Endothelial cell of umbilical vein (primary cell): ENCODE measurements around the gene HADH. TPM values are rescaled to one million over a fixed set of nuclear protein-coding genes. Genes with fewer than 3 reads are reported as not detected.

Experiments used
- BruUV-seq: library from RNA; stranded (reverse); fragments of 400-500 nt; replicated peaks from 2 replicates; lab custom pipeline; 2021; lab: Mats Ljungman, UMichigan
- CTCF ChIA-PET: fragments of 300-600, 350-600 bp; sonication (Branson Sonifier 250); formaldehyde crosslinking; loops from one replicate; lab custom pipeline; 2021; ENCODE audit warnings: antibody characterized with exemption, inconsistent platforms; lab: Charles Lee
- POLR2A ChIA-PET: fragments of 300-600, 350-600 bp; sonication (Branson Sonifier 250); formaldehyde crosslinking; loops from one replicate; lab custom pipeline; 2021; ENCODE audit warnings: antibody characterized with exemption, inconsistent platforms; lab: Charles Lee
- DNase-seq: peaks from one replicate; pipeline ENCODE4 v3.0.0-alpha.2; 2011; ENCODE audit warnings: low read depth, low spot score
- FAIRE-seq: peaks from 2 replicates; lab custom pipeline; 2011; peaks lifted over from hg19 to GRCh38; lab: Jason Lieb, UNC
- H2AFZ ChIP-seq: 2 replicates; pipeline ENCODE4 v1.6.0; 2012; ENCODE audit warnings: low read depth, low read length, control low read depth, inconsistent platforms
- H3K27ac ChIP-seq: 2 replicates; pipeline ENCODE4 v1.5.1; 2011; ENCODE audit warnings: low read depth, mild to moderate bottlenecking, control low read depth, low read length, moderate library complexity; ENCODE audit not compliant: insufficient read depth
- H3K27me3 ChIP-seq, 2 experiments: 2 replicates each; pipeline versions ENCODE4 v1.6.0 to v1.6.1; 2011; ENCODE audit warnings: low read length in 2 of 2, mixed read lengths in 1 of 2; ENCODE audit not compliant: control insufficient read depth in 2 of 2, insufficient read depth in 2 of 2
- H3K36me3 ChIP-seq, 2 experiments: 2 replicates in 1 of 2; 3 replicates in 1 of 2; pipeline ENCODE4 v1.5.1; 2011; ENCODE audit warnings: low read length in 2 of 2, mild to moderate bottlenecking in 1 of 2, moderate library complexity in 1 of 2; ENCODE audit not compliant: control insufficient read depth in 2 of 2, insufficient read depth in 2 of 2; ENCODE audit errors: extremely low read depth in 1 of 2
- H3K4me1 ChIP-seq: 3 replicates; pipeline ENCODE4 v1.5.1; 2011; ENCODE audit warnings: mild to moderate bottlenecking, low read length; ENCODE audit not compliant: control insufficient read depth, insufficient read depth; ENCODE audit errors: extremely low read depth
- H3K4me2 ChIP-seq: 2 replicates; pipeline ENCODE4 v1.6.1; 2011; ENCODE audit warnings: low read length, control low read depth, mixed read lengths; ENCODE audit not compliant: insufficient read depth
- H3K4me3 ChIP-seq, 3 experiments: fragments of 200-600 bp in 1 of 3; sonication (generic), shearing (Covaris generic) in 1 of 3; replicated peaks in 1 of 3; 2 replicates each; pipeline ENCODE4 v1.5.1; 2011 to 2016; ENCODE audit warnings: control low read depth in 3 of 3, low read length in 3 of 3, mild to moderate bottlenecking in 2 of 3, inconsistent platforms in 1 of 3, low read depth in 1 of 3, moderate library complexity in 1 of 3; ENCODE audit not compliant: insufficient read depth in 1 of 3
- H3K79me2 ChIP-seq: 2 replicates; pipeline ENCODE4 v1.6.0; 2012; ENCODE audit warnings: low read length, inconsistent platforms; ENCODE audit not compliant: control insufficient read depth, insufficient read depth
- H3K9ac ChIP-seq: replicated peaks from 2 replicates; pipeline ENCODE3; 2011; ENCODE audit warnings: low read length, control low read depth; ENCODE audit not compliant: insufficient read depth; ENCODE audit errors: extremely low read depth
- H3K9me1 ChIP-seq: replicated peaks from 3 replicates; pipeline ENCODE4 v1.6.0; 2011; ENCODE audit warnings: mild to moderate bottlenecking, low read length; ENCODE audit not compliant: control insufficient read depth, insufficient read depth; ENCODE audit errors: extremely low read depth
- H3K9me3 ChIP-seq: replicated peaks from 2 replicates; pipeline ENCODE4 v1.5.1; 2012; ENCODE audit warnings: low read length, inconsistent platforms; ENCODE audit not compliant: control insufficient read depth, insufficient read depth
- H4K20me1 ChIP-seq: replicated peaks from 2 replicates; pipeline ENCODE3; 2011; ENCODE audit warnings: mild to moderate bottlenecking, low read length; ENCODE audit not compliant: control insufficient read depth, insufficient read depth; ENCODE audit errors: extremely low read depth
- CTCF ChIP-seq, 2 donors: IDR thresholded peaks; 1 replicate in 1 of 2; 2 replicates in 1 of 2; pipeline ENCODE4 v1.5.1; 2011; ENCODE audit warnings: low read length in 2 of 2, mild to moderate bottlenecking in 2 of 2, moderate library complexity in 2 of 2, control low read depth in 1 of 2, inconsistent platforms in 1 of 2, low read depth in 1 of 2; ENCODE audit not compliant: insufficient read depth in 1 of 2; ENCODE audit errors: extremely low read depth in 1 of 2
- EZH2 ChIP-seq: IDR thresholded peaks from 2 replicates; pipeline ENCODE4 v1.6.1; 2012; ENCODE audit warnings: borderline replicate concordance, low read depth, mild to moderate bottlenecking, moderate library complexity, low read length, inconsistent platforms; ENCODE audit not compliant: severe bottlenecking
- FOS ChIP-seq: IDR thresholded peaks from 2 replicates; pipeline ENCODE4 v1.6.1; 2011; ENCODE audit warnings: mild to moderate bottlenecking, low read length, moderate library complexity, borderline replicate concordance; ENCODE audit not compliant: insufficient read depth
- GATA2 ChIP-seq: IDR thresholded peaks from 2 replicates; pipeline ENCODE4 v1.7.0; 2011; ENCODE audit warnings: low read depth, mild to moderate bottlenecking, moderate library complexity, mixed read lengths, low read length; ENCODE audit not compliant: insufficient read length, insufficient read depth
- JUN ChIP-seq: IDR thresholded peaks from 2 replicates; pipeline ENCODE4 v1.6.1; 2011; ENCODE audit warnings: borderline replicate concordance, low read depth; ENCODE audit not compliant: insufficient read length, insufficient read depth
- MAX ChIP-seq: IDR thresholded peaks from 2 replicates; pipeline ENCODE4 v1.6.1; 2011; ENCODE audit not compliant: insufficient read depth, insufficient read length
- MYC ChIP-seq: IDR thresholded peaks from one replicate; pipeline ENCODE4 v1.6.1; 2011; ENCODE audit warnings: mild to moderate bottlenecking, low read depth, low read length
- POLR2A ChIP-seq: IDR thresholded peaks from 2 replicates; pipeline ENCODE4 v1.6.1; 2012; ENCODE audit warnings: low read depth, mild to moderate bottlenecking, control low read depth, low read length
- POLR2AphosphoS5 ChIP-seq: IDR thresholded peaks from 2 replicates; pipeline ENCODE4 v1.6.1; 2012; ENCODE audit warnings: low read depth, mild to moderate bottlenecking, control low read depth, low read length, moderate library complexity; ENCODE audit not compliant: insufficient read depth
- dilution Hi-C: fragments of 300-500 bp; cut with MboI; formaldehyde crosslinking; loops from one replicate; pipeline ENCODE4 v1.15.0; 2019; ENCODE audit warnings: low sequenced_read_pairs; ENCODE audit not compliant: extremely low pct_ligation_motif_present
- intact Hi-C: fragments of 100-400 bp; cut with micrococcal nuclease; formaldehyde crosslinking; loops from one replicate; pipeline ENCODE4 v1.10.0; 2022
- polyA plus RNA-seq, 4 experiments: library from polyadenylated mRNA; depleted of rRNA in 3 of 4; stranded (reverse) in 3 of 4; unstranded in 1 of 4; fragments of >200 nt; gene quantifications; 2 replicates each; pipeline versions ENCODE4 v1.2.1 to v1.2.3, GENCODE V29; 2011 to 2012; ENCODE audit warnings: missing spikeins in 1 of 4
- total RNA-seq: library from RNA; stranded (reverse); gene quantifications from 2 replicates; pipeline ENCODE4 v1.2.3, GENCODE V29; 2021

Gene HADH
- total and polyA plus RNA-seq, 2 donors (not counting 3 experiments of a cell fraction or from before 2014, with no cell fraction given) = 19.2 to 20.3 TPM

- intact Hi-C loops (no loop called here), dilution Hi-C loops (no loop called here)
- TF ChIP-seq CTCF (IDR thresholded peaks at IDR 0.05; ENCODE audit: extremely low read depth in 1 of 2, insufficient read depth in 1 of 2, low read depth in 1 of 2, low read length in 2 of 2) = no peak
- TF ChIP-seq POLR2A = no peak
- TF ChIP-seq MAX = no peak
- TF ChIP-seq EZH2 = no peak
- TF ChIP-seq MYC = no peak
- TF ChIP-seq GATA2 = no peak
- no peak for TF ChIP-seq FOS
- no peak for TF ChIP-seq JUN
- TF ChIP-seq POLR2AphosphoS5 = no peak
- DNase-seq (no peak), FAIRE-seq (no peak)
- no peaks in the 10 kb centered on the region for H3K9me3 ChIP-seq
- POLR2A ChIA-PET = no interaction called here
- CTCF ChIA-PET = interaction anchor here (1.0 kb wide), 1 partner anchor 548 kb away, joined by 4 read pairs; no protein-coding TSS in a partner anchor
- BruUV-seq = no TSS peak
- H3K79me2 ChIP-seq = no peaks in the 10 kb centered on the region
- no peak overlapping the region for H3K4me2 ChIP-seq
- H3K27me3 ChIP-seq = no peaks in the 10 kb centered on the region
- no peak overlapping the region for H3K4me3 ChIP-seq
- no peaks in the 10 kb centered on the region for H3K9me1 ChIP-seq
- no peaks in the 10 kb centered on the region for H4K20me1 ChIP-seq
- H3K36me3 ChIP-seq = no peaks in the 10 kb centered on the region
- no peak overlapping the region for H3K9ac ChIP-seq
- H3K4me1 ChIP-seq = no peaks in the 10 kb centered on the region
- no peak overlapping the region for H3K27ac ChIP-seq
- H2AFZ ChIP-seq = no peak overlapping the region
Measured at GRCh38 chr4:108024085-108024877, 34.6 kb downstream of the HADH start.
